IPS-15b (cell line): ENCODE results near the gene PIKFYVE.
A peak's percentile ranks its signal among the peaks of the same experiment; 100 is the strongest.

ENCODE experiments used
- H3K27me3 ChIP-seq: one replicate; pipeline ENCODE4 v1.6.1; 2013; ENCODE audit warnings: low read length; ENCODE audit not compliant: control insufficient read depth, insufficient read depth
- H3K36me3 ChIP-seq: one replicate; pipeline ENCODE4 v1.6.1; 2013; ENCODE audit warnings: low read length; ENCODE audit not compliant: control insufficient read depth, insufficient read depth
- H3K4me1 ChIP-seq: one replicate; pipeline ENCODE4 v1.6.1; 2013; ENCODE audit warnings: mild to moderate bottlenecking, low read length; ENCODE audit not compliant: control insufficient read depth, insufficient read depth
- H3K4me3 ChIP-seq: one replicate; pipeline ENCODE4 v1.5.1; 2013; ENCODE audit warnings: low read depth, low read length
- H3K9ac ChIP-seq: one replicate; pipeline ENCODE4 v1.6.1; 2013; ENCODE audit warnings: low read depth, mild to moderate bottlenecking, low read length
- H3K9me3 ChIP-seq: one replicate; pipeline ENCODE4 v1.6.1; 2013; ENCODE audit warnings: mild to moderate bottlenecking, low read length; ENCODE audit not compliant: control insufficient read depth, insufficient read depth

Gene PIKFYVE

GRCh38 chr2:208245746-208246145 is 20.3 kb upstream of the PIKFYVE start:
- Histone ChIP-seq H3K4me3 (no peak overlapping the region), H3K9ac (no peak overlapping the region), H3K9me3 (no peaks in the 10 kb centered on the region), H3K4me1 (peaks cover 6% of the 10 kb centered on the region), H3K36me3 (peaks cover 45% of the 10 kb centered on the region), H3K27me3 (no peaks in the 10 kb centered on the region)

GRCh38 chr2:208248601-208249000 is 17.5 kb upstream of the PIKFYVE start:
- H3K9ac ChIP-seq: no peak overlapping the region
- H3K4me1 ChIP-seq: peaks cover 16% of the 10 kb centered on the region
- H3K9me3 ChIP-seq: no peaks in the 10 kb centered on the region
- no peak overlapping the region for H3K4me3 ChIP-seq
- H3K36me3 ChIP-seq: peaks cover 37% of the 10 kb centered on the region
- H3K27me3 ChIP-seq: no peaks in the 10 kb centered on the region

- Histone ChIP-seq H3K9me3 (no peaks in the 10 kb centered on the region), H3K4me1 (peaks cover 16% of the 10 kb centered on the region), H3K27me3 (no peaks in the 10 kb centered on the region), H3K36me3 (peaks cover 37% of the 10 kb centered on the region), H3K4me3 (no peak overlapping the region), H3K9ac (no peak overlapping the region)
These were observed 16.8 kb upstream of the PIKFYVE start for GRCh38 chr2:208249296-208249695.

- Histone ChIP-seq H3K9me3 (no peaks in the 10 kb centered on the region), H3K4me1 (peaks cover 16% of the 10 kb centered on the region), H3K36me3 (peaks cover 34% of the 10 kb centered on the region), H3K4me3 (no peak overlapping the region), H3K9ac (no peak overlapping the region), H3K27me3 (no peaks in the 10 kb centered on the region)
These were observed 15.7 kb upstream of the PIKFYVE start for GRCh38 chr2:208250388-208250787.

GRCh38 chr2:208251098-208251497 is 15.0 kb upstream of the PIKFYVE start:
- no peaks in the 10 kb centered on the region for H3K9me3 ChIP-seq
- H3K4me3 ChIP-seq: no peak overlapping the region
- peaks cover 29% of the 10 kb centered on the region for H3K36me3 ChIP-seq
- no peaks in the 10 kb centered on the region for H3K27me3 ChIP-seq
- H3K9ac ChIP-seq: no peak overlapping the region
- peaks cover 16% of the 10 kb centered on the region for H3K4me1 ChIP-seq

GRCh38 chr2:208252716-208253492 is 13.2 kb upstream of the PIKFYVE start:
- H3K9me3 ChIP-seq: no peaks in the 10 kb centered on the region
- H3K4me3 ChIP-seq: peak overlapping the region; percentile 98
- no peak overlapping the region for H3K9ac ChIP-seq
- peaks cover 16% of the 10 kb centered on the region for H3K4me1 ChIP-seq
- H3K27me3 ChIP-seq: no peaks in the 10 kb centered on the region
- peaks cover 17% of the 10 kb centered on the region for H3K36me3 ChIP-seq

- Histone ChIP-seq H3K36me3 (peaks cover 10% of the 10 kb centered on the region), H3K4me1 (peaks cover 16% of the 10 kb centered on the region), H3K9me3 (no peaks in the 10 kb centered on the region), H3K27me3 (no peaks in the 10 kb centered on the region), H3K9ac (peak overlapping the region; percentile 61), H3K4me3 (peak overlapping the region; percentile 98)
These were observed 12.4 kb upstream of the PIKFYVE start for GRCh38 chr2:208253600-208254117.

GRCh38 chr2:208254118-208254870 is 11.8 kb upstream of the PIKFYVE start:
- no peaks in the 10 kb centered on the region for H3K27me3 ChIP-seq
- peaks cover 16% of the 10 kb centered on the region for H3K4me1 ChIP-seq
- no peaks in the 10 kb centered on the region for H3K9me3 ChIP-seq
- peak overlapping the region; percentile 98 for H3K4me3 ChIP-seq
- H3K9ac ChIP-seq: peak overlapping the region; percentile 63
- H3K36me3 ChIP-seq: peaks cover 10% of the 10 kb centered on the region

GRCh38 chr2:208254871-208255556 is 11.0 kb upstream of the PIKFYVE start, which contains the start of gene IDH1:
TSS of gene IDH1 (minus strand) at chr2:208255071. CDS start at chr2:208251551, 3,520 bp downstream.
- Histone ChIP-seq H3K27me3 (no peaks in the 10 kb centered on the region), H3K9ac (peak within 1 kb of the TSS; percentile 63), H3K4me3 (peak within 1 kb of the TSS; percentile 98), H3K4me1 (peaks cover 16% of the 10 kb centered on the region), H3K36me3 (peaks cover 8% of the 10 kb centered on the region), H3K9me3 (no peaks in the 10 kb centered on the region)

- peaks cover 11% of the 10 kb centered on the region for H3K4me1 ChIP-seq
- no peaks in the 10 kb centered on the region for H3K27me3 ChIP-seq
These were observed 10.4 kb upstream of the PIKFYVE start for GRCh38 chr2:208255557-208256106.

GRCh38 chr2:208256192-208256782 is 9.8 kb upstream of the PIKFYVE start:
- no peaks in the 10 kb centered on the region for H3K9me3 ChIP-seq
- H3K9ac ChIP-seq: no peak overlapping the region
- no peaks in the 10 kb centered on the region for H3K36me3 ChIP-seq
- no peak overlapping the region for H3K4me3 ChIP-seq
- H3K27me3 ChIP-seq: no peaks in the 10 kb centered on the region
- H3K4me1 ChIP-seq: peaks cover 9% of the 10 kb centered on the region

More at GRCh38 chr2:208255557-208256106, 10.4 kb upstream of the PIKFYVE start:
- Histone ChIP-seq H3K36me3 (peaks cover 3% of the 10 kb centered on the region), H3K9me3 (no peaks in the 10 kb centered on the region), H3K4me3 (peak overlapping the region; percentile 98), H3K9ac (peak overlapping the region; percentile 60)
